Fibroblast of gingiva (primary cell): ENCODE data around the gene ZNF585A.
"Not testable (repeated sequence)": the region's sequence is repeated elsewhere in the genome, so short reads cannot be mapped to it uniquely, and the experiment has no call there.

Experiments
- DNase-seq: peaks from one replicate; pipeline ENCODE4 v3.0.0-alpha.2; 2011; ENCODE audit warnings: low read depth

ZNF585A gene

DNA sequence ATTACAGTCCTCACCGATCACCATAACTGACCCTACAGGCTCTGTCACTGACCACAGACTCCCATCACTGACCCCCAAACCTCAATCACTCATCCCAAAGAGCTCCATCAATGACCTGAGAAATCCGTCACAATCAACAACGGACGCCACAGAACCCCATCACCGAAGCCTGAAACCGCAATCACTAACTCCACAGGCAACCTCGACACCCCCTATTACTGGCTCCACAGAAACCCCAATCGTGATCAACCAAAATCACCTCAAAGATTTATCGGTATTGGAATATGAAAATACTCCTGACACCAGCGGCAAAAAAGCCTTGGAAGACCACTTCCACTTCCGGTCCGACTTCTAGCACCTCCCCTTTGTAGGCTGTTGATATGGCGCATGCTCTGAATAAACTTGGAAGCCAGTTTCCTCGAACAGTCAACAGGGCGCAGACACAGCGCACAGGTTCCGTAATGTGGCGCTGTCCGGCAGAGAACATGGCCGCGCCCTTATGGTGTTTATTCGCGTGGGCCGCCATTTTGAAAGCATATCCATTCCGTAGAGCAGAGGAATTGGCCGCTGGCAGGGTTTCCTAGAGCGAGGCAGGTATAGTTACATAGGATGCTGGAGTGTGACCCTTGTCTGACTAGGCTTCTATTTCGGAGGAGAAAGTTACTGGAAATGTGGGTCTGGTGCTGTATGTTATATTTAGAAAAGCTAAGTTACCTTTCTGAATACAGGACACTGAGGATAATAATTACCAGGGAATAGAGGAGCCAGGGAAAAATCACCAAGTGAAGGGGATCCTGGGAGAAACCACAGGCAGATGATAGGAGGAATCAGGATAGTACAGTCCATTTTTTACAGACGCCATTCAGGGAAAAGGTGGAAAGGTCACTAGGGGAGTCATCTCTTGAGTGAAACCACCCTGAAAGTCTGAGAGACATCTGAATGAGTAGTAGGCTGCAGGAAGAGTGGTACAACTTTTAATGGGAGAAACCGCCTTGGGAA, at the start of gene ZNF585A:
Gene ZNF585A (minus strand): TSS at position 328 of the 999 bp plus-strand sequence. CDS start 2,785 bp downstream, outside the sequence.
- peak; percentile 97 for DNase-seq

GRCh38 chr19:37221136-37221535, 48.6 kb upstream of the ZNF585A start:
- no peak for DNase-seq

- DNase-seq = no peak
These were observed 47.9 kb upstream of the ZNF585A start for GRCh38 chr19:37220383-37220782.

- peak; percentile 47 for DNase-seq
These were observed 46.1 kb upstream of the ZNF585A start for GRCh38 chr19:37218592-37218935.

DNA sequence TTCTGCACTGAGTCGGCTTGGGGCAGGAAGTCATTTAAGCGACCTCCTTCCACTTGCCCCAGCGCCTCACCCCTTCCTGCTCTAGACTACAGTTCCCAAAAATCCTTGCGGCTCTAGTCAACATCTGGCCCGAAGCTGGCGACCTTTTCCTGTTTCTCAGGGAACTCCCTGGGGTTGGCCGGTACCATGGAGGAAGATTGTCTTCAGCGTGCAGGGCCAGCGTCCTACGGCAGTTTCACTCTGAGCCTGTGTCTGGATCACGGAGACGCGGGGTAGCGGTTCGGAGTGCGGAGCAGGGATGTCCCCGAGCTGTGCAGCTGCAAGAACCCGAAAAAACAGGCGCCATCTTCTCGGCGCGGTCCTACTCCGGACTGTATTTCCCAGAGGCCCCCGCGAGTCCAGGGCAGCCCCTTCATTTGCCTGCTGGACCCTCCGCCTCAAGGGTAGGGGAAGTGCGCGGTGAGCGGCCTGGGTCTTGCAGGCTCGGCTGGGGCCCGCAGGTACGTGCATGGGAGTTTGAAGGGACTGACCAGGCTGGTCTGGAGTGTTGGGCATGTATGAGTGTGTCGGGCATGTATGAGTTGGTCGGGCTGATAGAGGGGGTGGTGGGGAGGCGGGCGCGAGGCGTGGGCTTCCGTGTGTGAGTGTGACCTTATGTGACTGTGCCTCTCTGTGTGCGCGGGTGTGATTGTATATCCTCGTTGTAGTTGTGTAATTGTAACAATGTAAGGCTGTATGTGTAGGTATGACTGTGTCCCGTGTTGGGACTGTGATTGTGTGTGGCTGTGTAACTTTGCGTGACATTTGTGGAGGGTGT, 45.5 kb upstream of the ZNF585A start, which contains the start of gene ZNF383:
Gene ZNF383 (plus strand): TSS at position 440 of the 817 bp plus-strand sequence. CDS start 12,240 bp downstream, outside the sequence.
- DNase-seq = peak; percentile 85

DNA sequence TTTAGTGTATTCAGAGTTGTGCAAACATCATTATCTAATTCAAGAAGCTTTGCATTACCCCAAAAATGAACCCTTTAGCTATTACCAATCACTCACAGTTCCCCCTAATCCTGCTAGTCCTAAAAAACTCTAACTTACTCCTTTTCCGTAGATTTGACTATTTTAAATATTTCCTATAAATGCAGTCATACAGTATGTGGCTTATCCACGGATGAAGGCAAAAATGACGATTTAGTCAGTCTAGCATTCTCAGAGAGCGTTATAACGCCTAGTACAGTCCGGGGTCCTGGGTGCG, 44.9 kb upstream of the ZNF585A start:
- DNase-seq = no peak

GRCh38 chr19:37197768-37198167, 25.3 kb upstream of the ZNF585A start:
- no peak for DNase-seq

DNA sequence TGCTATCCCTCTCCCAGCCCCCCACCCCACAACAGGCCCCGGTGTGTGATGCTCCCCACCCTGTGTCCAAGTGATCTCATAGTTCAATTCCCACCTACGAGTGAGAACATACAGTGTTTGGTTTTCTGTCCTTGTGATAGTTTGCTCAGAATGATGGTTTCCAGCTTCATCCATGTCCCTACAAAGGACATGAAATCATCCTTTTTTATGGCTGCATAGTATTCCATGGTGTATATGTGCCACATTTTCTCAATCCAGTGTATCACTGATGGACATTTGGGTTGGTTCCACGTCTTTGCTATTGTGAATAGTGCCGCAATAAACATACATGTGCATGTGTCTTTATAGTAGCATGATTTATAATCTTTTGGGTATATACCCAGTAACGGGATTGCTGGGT, 24.6 kb upstream of the ZNF585A start:
- DNase-seq = not testable (repeated sequence)

DNA sequence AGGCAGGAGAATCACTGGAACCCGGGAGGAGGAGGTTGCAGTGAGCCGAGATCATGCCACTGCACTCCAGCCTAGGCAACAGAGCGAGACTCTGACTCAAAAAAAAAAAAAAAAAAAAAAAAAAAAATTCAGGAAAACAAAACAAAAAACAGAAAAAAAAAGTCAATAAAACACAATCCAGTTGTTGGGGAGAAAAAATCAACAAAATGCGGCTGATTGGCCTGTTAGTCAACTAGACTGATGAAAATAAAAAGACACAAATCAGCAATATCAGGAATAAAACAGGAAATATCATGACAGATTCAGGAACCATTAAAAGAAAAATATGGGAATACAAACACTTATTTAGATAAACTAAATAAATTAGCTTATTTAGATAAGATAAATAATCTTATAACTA, 22.8 kb upstream of the ZNF585A start:
- not testable (repeated sequence) for DNase-seq

DNA sequence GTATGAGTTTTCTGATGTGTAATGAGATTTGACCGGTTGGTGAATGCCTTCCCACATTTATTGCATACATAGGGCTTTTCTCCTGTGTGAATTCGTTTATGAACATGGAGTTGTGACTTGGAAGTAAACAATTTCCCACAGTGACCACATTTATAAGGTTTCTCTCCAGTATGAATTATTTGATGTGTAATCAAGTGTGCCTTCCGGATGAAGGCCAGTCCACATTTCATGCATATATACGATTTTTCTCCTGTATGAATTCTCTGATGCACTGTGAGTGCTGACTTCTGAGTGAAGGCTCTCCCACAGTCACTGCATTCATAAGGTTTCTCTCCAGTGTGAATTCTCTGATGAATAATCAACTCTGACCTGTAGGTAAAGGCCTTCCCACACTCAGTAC, 13.6 kb upstream of the ZNF585A start:
- not testable (repeated sequence) for DNase-seq

DNA sequence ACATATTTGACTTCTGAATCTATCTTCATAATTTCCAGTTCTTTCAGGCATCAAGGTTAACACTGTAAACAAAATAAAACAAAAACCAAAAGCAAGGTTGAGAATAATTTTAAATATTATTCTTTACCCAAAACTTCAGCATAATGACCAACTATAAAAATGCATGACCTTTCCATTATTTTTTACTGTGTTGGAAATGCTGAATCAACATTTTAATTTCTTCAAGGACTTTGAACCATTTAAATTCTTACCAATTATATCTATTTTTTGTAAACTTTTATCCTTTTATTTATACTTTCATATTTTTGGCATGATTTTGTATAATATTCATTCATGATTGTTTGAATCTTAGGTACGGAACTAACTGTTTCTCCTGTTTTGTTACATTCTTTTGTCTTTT, 6.9 kb downstream of the ZNF585A start:
- DNase-seq = no peak

DNA sequence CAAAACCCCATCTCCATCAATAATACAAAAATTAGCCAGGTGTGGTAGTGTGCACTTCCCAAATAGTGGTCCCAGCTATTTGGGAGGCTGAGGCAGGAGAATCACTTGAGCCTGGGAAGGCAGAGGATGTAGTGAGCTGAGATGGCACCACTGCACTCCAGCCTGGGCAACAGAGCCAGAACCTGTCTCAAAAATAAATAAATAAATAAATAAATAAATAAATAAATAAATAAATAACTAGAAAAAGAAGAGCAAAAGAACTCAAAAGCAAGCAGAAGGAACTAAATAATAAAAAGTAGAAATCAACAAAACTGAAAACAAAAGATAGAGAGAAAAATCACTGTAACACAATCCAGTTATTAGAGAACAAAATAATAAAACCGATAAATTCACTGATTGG, 12.3 kb downstream of the ZNF585A start:
- DNase-seq = no peak

- DNase-seq = no peak
These were observed 24.3 kb downstream of the ZNF585A start for GRCh38 chr19:37148214-37148613.

GRCh38 chr19:37136111-37136510, 36.4 kb downstream of the ZNF585A start:
- DNase-seq = no peak

DNA sequence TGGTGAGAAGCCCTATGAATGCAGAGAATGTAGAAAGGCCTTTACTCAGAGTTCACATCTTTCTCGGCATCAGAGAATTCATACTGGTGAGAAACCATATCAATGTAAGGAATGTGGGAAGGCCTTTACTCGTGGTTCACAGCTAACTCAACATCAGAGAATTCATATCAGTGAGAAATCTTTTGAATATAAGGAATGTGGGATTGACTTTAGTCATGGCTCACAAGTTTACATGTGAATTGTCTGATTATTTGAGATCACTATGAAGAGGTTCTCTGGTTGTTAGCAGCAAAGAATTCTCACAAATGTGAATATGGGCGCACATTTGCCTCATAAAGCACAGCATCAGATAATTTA, 43.7 kb downstream of the ZNF585A start:
- no peak for DNase-seq

GRCh38 chr19:37127999-37128820, 44.3 kb downstream of the ZNF585A start:
- no peak for DNase-seq

GRCh38 chr19:37122093-37122492, 50.4 kb downstream of the ZNF585A start:
- DNase-seq = not testable (repeated sequence)

DNA sequence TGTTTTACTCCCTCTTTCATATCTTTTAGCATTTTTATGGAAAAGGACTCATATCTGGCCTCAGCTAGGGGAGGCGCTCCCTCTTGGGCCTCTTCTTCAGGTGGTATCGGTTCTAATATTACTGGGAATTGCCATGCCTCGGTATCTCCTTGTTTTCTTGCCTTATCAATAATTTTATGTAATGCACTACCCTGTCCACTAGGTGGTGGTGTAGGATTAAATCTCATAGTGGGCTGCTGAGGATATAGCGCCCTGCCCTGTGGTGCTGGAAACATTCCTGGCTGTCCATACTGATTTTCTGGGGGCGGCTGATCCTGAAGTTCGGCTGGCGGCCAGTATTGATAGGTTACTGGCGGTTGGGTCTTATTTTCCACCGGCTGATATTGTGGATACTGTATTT, 58.5 kb downstream of the ZNF585A start:
- DNase-seq = no peak

- DNase-seq = not testable (repeated sequence)
These were observed 60.7 kb downstream of the ZNF585A start for GRCh38 chr19:37111753-37112152.

- not testable (repeated sequence) for DNase-seq
These were observed 68.4 kb downstream of the ZNF585A start for GRCh38 chr19:37104135-37104534.

GRCh38 chr19:37098570-37098969, 73.9 kb downstream of the ZNF585A start:
- DNase-seq = no peak

DNA sequence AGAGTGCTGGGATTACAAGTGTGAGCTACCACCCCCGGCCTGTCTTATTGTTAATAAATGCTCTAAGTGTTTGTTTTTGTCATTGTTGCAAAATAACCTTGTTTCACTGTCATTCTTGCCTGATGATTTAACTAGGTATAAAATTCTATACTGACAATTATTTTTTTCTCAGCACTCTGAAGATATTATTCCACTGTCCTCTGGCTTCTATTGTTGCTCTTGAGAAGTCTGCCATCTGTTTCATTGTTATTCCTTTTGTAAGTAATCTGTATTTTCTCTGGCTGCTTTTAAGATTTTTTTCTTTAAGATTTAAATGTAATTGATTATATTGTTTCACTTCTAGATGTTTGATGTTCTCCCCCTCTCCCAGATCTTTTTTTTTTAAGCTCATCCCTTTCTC, 76.6 kb downstream of the ZNF585A start:
- no peak for DNase-seq
